Cardiac septum (tissue), 1 donor: ENCODE data around the gene ATP2B2. TPM values are rescaled to one million over a fixed set of nuclear protein-coding genes. Genes with fewer than 3 reads are reported as not detected.

Experiments used
- DNase-seq: peaks from one replicate; pipeline ENCODE4 v3.0.0-alpha.2; 2020; ENCODE audit warnings: low spot score
- intact Hi-C: fragments of 100-400 bp; cut with DNase I; formaldehyde crosslinking; loops from one replicate; pipeline ENCODE4 v1.14.0; 2022
- total RNA-seq: library from RNA; stranded (reverse); fragmentation: NEBNext Ultra II Directional; extraction: Animal tissue kit (Norgen Biotek cat#: 25700); gene quantifications from one replicate; pipeline ENCODE4 v1.2.1, GENCODE V29; 2021
- donor health status: DM: no; HTN: no; CAD: no.

Gene ATP2B2
- total RNA-seq, 1 donor from 2014 or later: 0.13 TPM

GRCh38 chr3:10328460-10329071 lies 176.8 kb downstream of the ATP2B2 start:
- no peak for DNase-seq
- intact Hi-C loops: no loop called here

DNA sequence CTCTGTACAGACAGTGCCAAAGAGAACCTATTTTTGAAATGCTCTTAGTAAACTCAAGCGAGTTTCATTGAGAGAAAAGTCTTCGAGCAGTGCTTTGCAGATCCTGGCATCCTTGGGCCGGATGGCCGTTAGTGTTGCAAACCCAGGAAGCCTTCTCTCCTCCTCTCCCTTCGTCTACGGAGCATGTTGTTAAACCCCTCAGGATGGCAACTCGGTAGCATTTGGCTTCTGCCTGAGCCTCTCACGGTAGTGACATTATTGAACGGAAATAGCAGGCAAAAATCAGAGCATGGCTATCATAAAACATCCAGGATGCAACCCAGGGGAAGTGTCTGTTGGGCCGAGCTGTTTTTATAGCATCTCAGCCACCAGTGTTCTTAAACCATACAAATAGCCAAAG lies 177.8 kb downstream of the ATP2B2 start:
- DNase-seq: no peak
- intact Hi-C loops: no loop called here

DNA sequence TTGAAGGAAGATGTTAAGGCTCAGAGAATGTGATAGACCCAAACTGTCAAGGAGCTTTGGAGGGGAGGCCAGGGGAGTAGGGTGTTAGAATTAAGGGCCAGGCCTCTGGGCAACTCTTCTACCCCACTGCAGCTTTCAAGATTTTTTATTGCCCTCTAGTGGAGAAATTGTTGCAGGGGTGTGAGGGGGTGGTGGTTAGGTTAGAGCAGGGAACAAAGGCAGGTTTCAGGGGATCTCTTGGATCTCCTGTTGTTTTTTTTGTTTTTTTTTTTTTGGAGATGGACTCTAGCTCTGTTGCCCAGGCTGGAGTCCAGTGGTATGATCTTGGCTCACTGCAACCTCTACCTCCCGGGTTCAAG lies 183.1 kb downstream of the ATP2B2 start:
- DNase-seq: no peak
- intact Hi-C loops: no loop called here

DNA sequence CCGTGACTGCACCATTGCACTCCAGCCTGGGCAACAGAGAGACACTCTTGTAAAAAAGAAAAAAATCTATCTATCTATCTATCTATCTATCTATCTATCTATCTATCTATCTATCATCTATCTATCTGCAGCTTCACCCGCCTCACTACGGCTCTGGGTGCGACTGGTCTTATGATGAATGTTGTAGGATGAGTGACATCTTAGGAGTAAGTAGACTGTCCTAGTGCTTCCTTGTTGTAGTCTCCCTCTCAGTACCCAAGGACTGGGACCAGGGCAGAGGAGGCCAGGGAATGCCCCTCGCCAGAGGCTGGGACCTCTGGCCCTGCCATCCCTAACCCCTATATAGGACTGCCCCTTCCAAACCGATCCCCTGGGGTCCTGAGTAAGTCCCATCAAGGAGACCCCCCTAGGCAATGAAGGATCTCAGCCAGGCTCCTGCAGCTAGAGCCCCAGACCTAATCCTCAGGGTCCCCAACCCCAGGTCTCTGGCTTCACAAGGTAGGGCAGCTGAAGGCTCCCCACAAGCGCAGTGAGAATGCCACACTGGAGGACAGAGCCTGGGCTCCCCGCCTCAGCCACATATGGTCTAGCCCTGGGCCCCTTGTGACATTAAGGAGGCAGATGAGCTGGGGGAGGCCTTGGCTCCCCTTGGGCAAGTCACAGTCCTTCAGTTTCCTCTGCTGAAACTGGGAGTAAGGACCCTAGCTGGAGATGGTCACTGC lies 183.6 kb downstream of the ATP2B2 start:
- intact Hi-C loops: no loop called here
- no peak for DNase-seq

DNA sequence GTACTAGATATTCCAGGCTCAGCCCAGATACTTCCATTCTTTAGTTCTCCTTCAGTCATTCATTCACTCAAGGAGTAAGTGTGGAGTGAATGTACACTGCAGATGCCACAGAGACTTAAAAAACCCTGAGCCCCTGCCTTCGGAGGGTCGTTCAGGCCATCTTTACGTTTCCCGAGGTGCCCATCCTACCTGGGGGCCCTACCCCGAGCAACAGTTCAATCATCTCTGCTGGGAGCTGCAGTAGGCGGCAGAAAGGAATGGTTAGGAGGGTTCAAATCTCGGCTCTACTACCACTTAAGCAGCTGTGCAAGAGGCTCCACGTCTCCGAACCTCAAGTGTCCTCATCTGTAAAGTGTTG lies 185.1 kb downstream of the ATP2B2 start:
- intact Hi-C loops: no loop called here
- no peak for DNase-seq

- DNase-seq: no peak
- intact Hi-C loops: loop anchor here (5.0 kb wide), 1 partner anchor 73 kb away; the partner anchor contains the start of gene TATDN2
These were observed 185.6 kb downstream of the ATP2B2 start for GRCh38 chr3:10319804-10320203.

DNA sequence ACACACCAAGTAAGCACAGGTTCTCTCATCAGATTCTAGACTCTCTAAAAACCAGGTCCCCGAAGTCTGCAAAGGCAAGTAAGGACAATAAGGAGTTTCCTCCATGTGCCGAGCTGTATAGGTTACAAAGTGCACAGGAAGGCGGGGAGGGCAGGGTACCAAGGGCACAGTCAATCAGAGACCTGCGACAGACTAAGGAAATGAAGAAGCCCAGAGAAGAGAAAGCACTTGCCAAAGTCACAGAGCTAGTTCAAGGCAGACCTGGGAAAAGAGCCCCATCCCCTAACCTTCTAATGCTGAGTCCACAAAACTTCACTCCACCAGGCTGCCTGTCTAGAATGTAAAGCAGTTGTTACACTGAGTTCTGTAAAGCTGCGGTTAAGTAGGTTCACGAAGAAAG lies 186.1 kb downstream of the ATP2B2 start:
- no peak for DNase-seq
- intact Hi-C loops: loop anchor here (5.0 kb wide), 1 partner anchor 72 kb away; the partner anchor contains the start of gene TATDN2

- intact Hi-C loops: loop anchor here (5.0 kb wide), 1 partner anchor 71 kb away; the partner anchor contains the start of gene TATDN2
These were observed 187.4 kb downstream of the ATP2B2 start for GRCh38 chr3:10317961-10318350.

GRCh38 chr3:10317311-10317960 lies 187.9 kb downstream of the ATP2B2 start:
- intact Hi-C loops: loop anchor here (5.0 kb wide), 1 partner anchor 70 kb away; the partner anchor contains the start of gene TATDN2
- DNase-seq: no peak

More at GRCh38 chr3:10317961-10318350, 187.4 kb downstream of the ATP2B2 start:
- DNase-seq: no peak

DNA sequence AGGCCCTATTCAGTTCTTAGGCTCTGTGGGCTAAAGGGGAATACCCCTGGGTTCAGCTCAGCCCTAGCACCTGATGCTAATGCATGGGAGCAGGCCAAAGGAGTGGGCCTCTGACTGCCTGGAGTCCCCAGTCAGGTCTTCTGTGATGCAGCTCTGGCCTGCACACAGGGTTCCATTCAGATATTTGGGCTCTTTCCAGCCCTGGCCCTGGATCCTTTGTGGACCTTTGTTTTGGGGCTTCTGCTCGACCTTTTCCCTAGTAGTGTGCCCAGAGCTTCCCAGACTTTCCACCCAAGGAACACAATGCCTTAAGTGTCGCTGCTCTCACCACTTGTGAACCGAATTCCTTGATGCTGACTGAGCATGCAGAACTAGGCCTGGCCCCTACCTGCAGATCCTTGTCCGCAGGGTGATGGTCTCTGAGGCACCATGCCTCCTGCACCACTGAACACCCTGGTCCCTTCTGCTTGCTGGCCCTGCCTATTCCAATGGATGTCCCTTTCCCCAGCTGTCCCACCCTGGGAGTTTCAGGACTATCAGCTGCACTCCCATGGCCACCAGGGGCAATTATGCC lies 189.5 kb downstream of the ATP2B2 start:
- intact Hi-C loops: loop anchor here (5.0 kb wide), 1 partner anchor 69 kb away; the partner anchor contains the start of gene TATDN2
- DNase-seq: no peak

DNA sequence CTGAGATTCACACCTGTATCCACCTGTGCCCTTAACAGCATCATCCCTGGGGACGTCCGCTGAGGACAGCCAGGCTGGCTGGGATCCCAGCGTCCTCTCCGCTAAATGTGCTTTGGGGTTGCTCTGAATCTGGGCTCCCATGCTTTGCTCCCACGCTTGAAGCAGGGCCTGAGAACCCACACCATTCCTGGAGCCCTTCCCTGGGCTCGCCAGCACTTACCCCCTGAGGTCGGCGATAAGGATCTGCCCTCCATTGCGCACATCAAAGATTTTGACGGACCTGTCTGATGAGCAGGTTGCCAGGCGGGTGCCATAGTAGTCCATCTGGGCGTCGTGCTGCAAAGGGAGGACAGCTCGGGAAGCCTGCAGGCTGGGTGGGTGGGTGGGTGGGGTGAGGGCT lies 190.3 kb downstream of the ATP2B2 start:
- DNase-seq: no peak
- intact Hi-C loops: loop anchor here (5.0 kb wide), 1 partner anchor 68 kb away; the partner anchor contains the start of gene TATDN2

DNA sequence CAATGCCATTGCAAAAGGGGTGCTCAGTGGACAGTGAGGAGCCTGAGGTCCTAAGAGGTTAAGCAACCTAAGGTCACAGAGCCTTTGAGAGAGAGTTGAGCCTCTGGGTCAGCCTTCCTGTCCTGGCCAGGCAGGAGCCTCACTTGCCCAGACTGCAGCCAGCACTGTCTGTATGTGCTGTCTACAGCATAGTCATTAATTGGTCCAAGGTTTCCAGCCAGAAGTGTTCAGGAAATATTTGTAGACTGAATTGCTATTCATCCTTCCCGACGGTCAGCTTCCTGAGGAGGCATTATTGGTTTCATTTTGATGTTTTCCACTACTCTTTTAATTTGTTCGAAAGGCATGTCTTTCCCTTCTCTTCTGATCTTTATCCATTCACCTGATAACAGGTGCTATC lies 192.5 kb downstream of the ATP2B2 start:
- DNase-seq: no peak
- intact Hi-C loops: no loop called here

- intact Hi-C loops: no loop called here
- DNase-seq: no peak
These were observed 193.0 kb downstream of the ATP2B2 start for GRCh38 chr3:10312391-10312790.

GRCh38 chr3:10311710-10312109 lies 193.7 kb downstream of the ATP2B2 start:
- intact Hi-C loops: no loop called here
- DNase-seq: no peak

DNA sequence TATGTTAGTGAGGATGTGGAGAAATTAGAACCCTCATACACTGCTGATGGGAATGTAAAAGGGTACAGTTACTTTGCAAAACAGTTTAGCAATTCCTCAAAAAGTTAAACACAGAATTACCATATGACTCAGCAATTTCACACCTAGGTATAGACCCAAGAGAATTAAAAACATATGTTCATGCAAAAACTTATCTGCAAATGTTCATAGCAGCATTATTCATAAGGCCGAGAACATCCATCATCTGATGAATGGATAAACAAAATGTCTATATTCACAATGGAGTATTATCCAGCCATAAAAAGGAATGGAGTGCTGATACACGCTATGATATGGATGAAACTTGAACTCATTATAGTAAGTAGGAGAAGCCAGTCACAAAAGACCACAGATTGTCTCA lies 194.8 kb downstream of the ATP2B2 start:
- intact Hi-C loops: no loop called here
- DNase-seq: no peak

DNA sequence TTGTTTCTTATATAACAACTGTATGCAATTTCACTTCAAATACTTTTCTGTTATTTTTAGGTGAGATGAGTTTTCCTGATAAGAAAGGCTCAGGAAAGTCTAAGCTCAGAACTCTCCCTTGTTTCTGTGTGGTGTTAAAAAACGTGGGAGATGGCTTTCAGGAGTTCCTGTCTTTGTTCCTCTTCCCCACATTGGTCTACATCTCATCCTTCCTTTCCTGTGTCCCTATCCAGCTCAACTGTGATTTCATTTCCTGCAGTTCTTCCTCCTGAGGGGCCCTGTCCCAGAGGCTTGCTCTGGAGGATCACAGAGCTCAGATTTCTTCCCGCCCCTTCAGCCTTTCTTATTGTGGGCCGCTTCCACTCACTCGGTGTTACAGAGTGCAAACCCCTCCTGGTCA lies 195.7 kb downstream of the ATP2B2 start:
- intact Hi-C loops: no loop called here

GRCh38 chr3:10308678-10309077 lies 196.7 kb downstream of the ATP2B2 start:
- intact Hi-C loops: no loop called here
- no peak for DNase-seq

More for the DNA sequence above, 195.7 kb downstream of the ATP2B2 start:
- no peak for DNase-seq

DNA sequence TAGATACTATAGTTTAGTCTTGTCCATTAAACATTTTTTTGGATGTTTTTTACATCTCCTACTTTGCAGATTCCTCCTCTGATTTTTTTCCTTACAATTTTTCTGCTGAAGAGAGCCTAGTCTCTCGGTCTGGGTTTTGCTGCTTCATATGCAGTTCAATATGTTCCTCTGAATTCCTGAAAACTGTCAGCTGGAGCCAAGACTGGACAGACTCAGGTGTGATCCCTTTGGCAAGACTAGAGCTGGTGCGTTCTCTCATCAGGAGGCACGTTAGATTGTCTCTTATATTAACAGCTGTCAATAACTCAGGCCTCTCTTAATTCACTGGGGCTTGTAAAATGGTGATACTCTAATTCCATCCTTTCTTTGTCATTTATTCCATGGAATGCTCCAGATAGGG lies 199.2 kb downstream of the ATP2B2 start:
- DNase-seq: no peak
- intact Hi-C loops: no loop called here

- DNase-seq: no peak
- intact Hi-C loops: no loop called here
These were observed 200.0 kb downstream of the ATP2B2 start for GRCh38 chr3:10305331-10305902.

DNA sequence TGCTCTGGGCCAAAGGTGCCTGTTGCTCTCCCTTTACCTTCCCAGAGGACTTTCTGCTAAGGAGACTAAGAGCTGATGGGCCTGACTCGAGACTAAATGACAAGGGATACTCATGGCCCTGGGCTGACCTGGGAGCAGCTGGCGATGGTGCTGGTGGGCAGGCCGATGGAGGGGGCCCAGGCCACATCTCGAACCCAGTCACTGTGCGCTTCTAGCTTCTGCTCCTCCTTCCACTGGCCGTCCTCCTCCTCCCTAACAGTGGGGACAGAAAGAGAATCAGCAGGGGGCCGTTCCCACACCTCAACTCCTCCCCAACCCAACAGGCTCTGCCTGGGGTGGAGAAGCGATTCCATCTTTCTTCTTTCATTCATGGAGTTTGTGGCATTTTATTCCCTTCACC lies 200.5 kb downstream of the ATP2B2 start:
- DNase-seq: no peak
- intact Hi-C loops: no loop called here
